HepG2 (cell line): Measurements from ENCODE around the gene SUSD6. TPM values are rescaled to one million over a fixed set of nuclear protein-coding genes. Genes with fewer than 3 reads are reported as not detected.

Experiments
- BCL6 ChIP-seq: IDR thresholded peaks from 2 replicates; pipeline ENCODE4 v1.6.1; 2016; ENCODE audit warnings: missing genetic modification reagents, missing compliant biosample characterization
- BRD4 ChIP-seq: sonication (generic); formaldehyde crosslinking; IDR thresholded peaks from 2 replicates; pipeline ENCODE4 v1.4.0; 2020; ENCODE audit warnings: missing genetic modification reagents
- NR2F6 ChIP-seq, 2 experiments: IDR thresholded peaks; 2 replicates each; pipeline ENCODE4 v1.6.1; 2016; ENCODE audit warnings: antibody characterized with exemption in 1 of 2, mild to moderate bottlenecking in 1 of 2
- SALL1 ChIP-seq: sonication (generic); formaldehyde crosslinking; IDR thresholded peaks from 2 replicates; pipeline ENCODE4 v1.8.0; 2022; ENCODE audit warnings: mild to moderate bottlenecking, missing genetic modification reagents
- ZNF367 ChIP-seq: sonication (generic); formaldehyde crosslinking; IDR thresholded peaks from 2 replicates; pipeline ENCODE4 v1.4.0; 2020; ENCODE audit warnings: missing genetic modification reagents, borderline replicate concordance
- ZNF672 ChIP-seq: sonication (generic); formaldehyde crosslinking; IDR thresholded peaks from 2 replicates; pipeline ENCODE4 v1.8.1; 2022; ENCODE audit warnings: missing genetic modification reagents
- polyA plus RNA-seq, 8 experiments: library from polyadenylated mRNA; depleted of rRNA in 3 of 8; stranded (reverse) in 7 of 8; unstranded in 1 of 8; fragments of >200 nt; fragmentation: Illumina TruSeq in 4 of 8; extraction: Trizol in 4 of 8; gene quantifications; 2 replicates each; pipeline versions ENCODE4 v1.2.1 to v1.2.3, GENCODE V29; 2011 to 2016; ENCODE audit warnings: low read depth in 4 of 8, missing spikeins in 1 of 8, mixed read lengths in 1 of 8; ENCODE audit not compliant: insufficient read depth in 1 of 8
- total RNA-seq, 5 experiments: library from RNA; depleted of rRNA; stranded (reverse); fragments of >200 nt; fragmentation: Illumina TruSeq; extraction: Trizol; gene quantifications; 2 replicates each; pipeline ENCODE4 v1.2.3, GENCODE V29; 2016; ENCODE audit warnings: low read depth in 1 of 5
- TF ChIP-seq, protein P1 (sequence below): sonication (generic); formaldehyde crosslinking; conservative IDR thresholded peaks from 2 replicates; pipeline ENCODE4 v1.4.0; 2020; ENCODE audit warnings: mild to moderate bottlenecking, missing genetic modification reagents, moderate library complexity
- TF ChIP-seq, protein P2 (sequence below): sonication (generic); formaldehyde crosslinking; IDR thresholded peaks from 2 replicates; pipeline ENCODE4 v1.5.0; 2020; ENCODE audit warnings: mild to moderate bottlenecking, missing genetic modification reagents, borderline replicate concordance
- TF ChIP-seq, protein P3 (sequence below): sonication (generic); formaldehyde crosslinking; IDR thresholded peaks from 2 replicates; pipeline ENCODE4 v1.4.0; 2020; ENCODE audit warnings: missing genetic modification reagents
- TF ChIP-seq, protein P4 (sequence below): sonication (generic); formaldehyde crosslinking; IDR thresholded peaks from 2 replicates; pipeline ENCODE4 v1.4.0; 2020; ENCODE audit warnings: missing genetic modification reagents, borderline replicate concordance

Gene SUSD6
- total and polyA plus RNA-seq, 2 of the 13 experiments (the other 11 are each of a cell fraction or from before 2014, with no cell fraction given), result 7.2 to 7.4 TPM

DNA sequence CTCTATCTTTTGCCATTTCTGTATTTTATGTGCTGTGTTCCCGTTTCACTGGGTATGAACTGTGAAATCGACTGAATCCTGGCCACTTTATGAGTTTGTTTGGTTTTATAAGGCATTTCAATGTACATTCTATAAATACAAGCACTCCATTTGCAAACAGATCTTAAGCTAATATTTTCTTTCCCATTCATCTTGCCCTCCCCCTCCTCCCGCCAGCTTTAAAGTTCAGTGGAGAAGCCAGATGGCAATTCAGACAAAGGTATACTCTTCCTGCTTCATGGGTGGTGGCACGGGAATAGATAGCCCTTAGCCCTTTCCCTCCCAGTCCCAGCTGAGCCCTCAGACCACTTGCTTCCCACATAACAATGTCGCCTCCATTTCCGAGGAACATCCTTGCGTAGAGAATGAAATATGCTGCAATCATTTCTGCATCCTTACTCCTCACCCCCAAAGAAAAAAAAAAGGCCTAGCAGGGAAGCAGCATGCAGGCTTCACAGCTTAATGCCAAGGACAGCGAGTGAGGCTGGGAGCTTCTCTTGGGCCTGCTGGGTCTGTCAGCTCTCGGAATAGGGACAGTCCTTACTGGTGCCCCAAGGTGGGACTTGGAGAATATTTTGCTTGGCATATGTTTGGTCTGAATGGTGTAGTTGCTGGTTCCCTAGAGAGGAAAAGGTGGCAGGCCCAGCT lies 102.7 kb downstream of the SUSD6 start (continued):
- TF ChIP-seq, protein P1, sequence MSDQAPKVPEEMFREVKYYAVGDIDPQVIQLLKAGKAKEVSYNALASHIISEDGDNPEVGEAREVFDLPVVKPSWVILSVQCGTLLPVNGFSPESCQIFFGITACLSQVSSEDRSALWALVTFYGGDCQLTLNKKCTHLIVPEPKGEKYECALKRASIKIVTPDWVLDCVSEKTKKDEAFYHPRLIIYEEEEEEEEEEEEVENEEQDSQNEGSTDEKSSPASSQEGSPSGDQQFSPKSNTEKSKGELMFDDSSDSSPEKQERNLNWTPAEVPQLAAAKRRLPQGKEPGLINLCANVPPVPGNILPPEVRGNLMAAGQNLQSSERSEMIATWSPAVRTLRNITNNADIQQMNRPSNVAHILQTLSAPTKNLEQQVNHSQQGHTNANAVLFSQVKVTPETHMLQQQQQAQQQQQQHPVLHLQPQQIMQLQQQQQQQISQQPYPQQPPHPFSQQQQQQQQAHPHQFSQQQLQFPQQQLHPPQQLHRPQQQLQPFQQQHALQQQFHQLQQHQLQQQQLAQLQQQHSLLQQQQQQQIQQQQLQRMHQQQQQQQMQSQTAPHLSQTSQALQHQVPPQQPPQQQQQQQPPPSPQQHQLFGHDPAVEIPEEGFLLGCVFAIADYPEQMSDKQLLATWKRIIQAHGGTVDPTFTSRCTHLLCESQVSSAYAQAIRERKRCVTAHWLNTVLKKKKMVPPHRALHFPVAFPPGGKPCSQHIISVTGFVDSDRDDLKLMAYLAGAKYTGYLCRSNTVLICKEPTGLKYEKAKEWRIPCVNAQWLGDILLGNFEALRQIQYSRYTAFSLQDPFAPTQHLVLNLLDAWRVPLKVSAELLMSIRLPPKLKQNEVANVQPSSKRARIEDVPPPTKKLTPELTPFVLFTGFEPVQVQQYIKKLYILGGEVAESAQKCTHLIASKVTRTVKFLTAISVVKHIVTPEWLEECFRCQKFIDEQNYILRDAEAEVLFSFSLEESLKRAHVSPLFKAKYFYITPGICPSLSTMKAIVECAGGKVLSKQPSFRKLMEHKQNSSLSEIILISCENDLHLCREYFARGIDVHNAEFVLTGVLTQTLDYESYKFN (CRISPR knock-in tag), result peak; percentile 64
- TF ChIP-seq, protein P2, sequence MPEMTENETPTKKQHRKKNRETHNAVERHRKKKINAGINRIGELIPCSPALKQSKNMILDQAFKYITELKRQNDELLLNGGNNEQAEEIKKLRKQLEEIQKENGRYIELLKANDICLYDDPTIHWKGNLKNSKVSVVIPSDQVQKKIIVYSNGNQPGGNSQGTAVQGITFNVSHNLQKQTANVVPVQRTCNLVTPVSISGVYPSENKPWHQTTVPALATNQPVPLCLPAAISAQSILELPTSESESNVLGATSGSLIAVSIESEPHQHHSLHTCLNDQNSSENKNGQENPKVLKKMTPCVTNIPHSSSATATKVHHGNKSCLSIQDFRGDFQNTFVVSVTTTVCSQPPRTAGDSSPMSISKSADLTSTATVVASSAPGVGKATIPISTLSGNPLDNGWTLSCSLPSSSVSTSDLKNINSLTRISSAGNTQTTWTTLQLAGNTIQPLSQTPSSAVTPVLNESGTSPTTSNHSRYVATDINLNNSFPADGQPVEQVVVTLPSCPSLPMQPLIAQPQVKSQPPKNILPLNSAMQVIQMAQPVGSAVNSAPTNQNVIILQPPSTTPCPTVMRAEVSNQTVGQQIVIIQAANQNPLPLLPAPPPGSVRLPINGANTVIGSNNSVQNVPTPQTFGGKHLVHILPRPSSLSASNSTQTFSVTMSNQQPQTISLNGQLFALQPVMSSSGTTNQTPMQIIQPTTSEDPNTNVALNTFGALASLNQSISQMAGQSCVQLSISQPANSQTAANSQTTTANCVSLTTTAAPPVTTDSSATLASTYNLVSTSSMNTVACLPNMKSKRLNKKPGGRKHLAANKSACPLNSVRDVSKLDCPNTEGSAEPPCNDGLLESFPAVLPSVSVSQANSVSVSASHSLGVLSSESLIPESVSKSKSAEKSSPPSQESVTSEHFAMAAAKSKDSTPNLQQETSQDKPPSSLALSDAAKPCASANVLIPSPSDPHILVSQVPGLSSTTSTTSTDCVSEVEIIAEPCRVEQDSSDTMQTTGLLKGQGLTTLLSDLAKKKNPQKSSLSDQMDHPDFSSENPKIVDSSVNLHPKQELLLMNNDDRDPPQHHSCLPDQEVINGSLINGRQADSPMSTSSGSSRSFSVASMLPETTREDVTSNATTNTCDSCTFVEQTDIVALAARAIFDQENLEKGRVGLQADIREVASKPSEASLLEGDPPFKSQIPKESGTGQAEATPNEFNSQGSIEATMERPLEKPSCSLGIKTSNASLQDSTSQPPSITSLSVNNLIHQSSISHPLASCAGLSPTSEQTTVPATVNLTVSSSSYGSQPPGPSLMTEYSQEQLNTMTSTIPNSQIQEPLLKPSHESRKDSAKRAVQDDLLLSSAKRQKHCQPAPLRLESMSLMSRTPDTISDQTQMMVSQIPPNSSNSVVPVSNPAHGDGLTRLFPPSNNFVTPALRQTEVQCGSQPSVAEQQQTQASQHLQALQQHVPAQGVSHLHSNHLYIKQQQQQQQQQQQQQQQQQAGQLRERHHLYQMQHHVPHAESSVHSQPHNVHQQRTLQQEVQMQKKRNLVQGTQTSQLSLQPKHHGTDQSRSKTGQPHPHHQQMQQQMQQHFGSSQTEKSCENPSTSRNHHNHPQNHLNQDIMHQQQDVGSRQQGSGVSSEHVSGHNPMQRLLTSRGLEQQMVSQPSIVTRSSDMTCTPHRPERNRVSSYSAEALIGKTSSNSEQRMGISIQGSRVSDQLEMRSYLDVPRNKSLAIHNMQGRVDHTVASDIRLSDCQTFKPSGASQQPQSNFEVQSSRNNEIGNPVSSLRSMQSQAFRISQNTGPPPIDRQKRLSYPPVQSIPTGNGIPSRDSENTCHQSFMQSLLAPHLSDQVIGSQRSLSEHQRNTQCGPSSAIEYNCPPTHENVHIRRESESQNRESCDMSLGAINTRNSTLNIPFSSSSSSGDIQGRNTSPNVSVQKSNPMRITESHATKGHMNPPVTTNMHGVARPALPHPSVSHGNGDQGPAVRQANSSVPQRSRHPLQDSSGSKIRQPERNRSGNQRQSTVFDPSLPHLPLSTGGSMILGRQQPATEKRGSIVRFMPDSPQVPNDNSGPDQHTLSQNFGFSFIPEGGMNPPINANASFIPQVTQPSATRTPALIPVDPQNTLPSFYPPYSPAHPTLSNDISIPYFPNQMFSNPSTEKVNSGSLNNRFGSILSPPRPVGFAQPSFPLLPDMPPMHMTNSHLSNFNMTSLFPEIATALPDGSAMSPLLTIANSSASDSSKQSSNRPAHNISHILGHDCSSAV, result no peak
- TF ChIP-seq BCL6 (CRISPR knock-in tag) (peak; percentile 45), ZNF367 (CRISPR knock-in tag) (no peak), NR2F6 (IDR thresholded peaks at IDR 0.05) (peak; percentile 51), NR2F6 (CRISPR knock-in tag; IDR thresholded peaks at IDR 0.05) (peak; percentile 30; the same call in 1 of the 2 replicates), ZNF672 (CRISPR knock-in tag) (no peak), BRD4 (CRISPR knock-in tag) (no peak), SALL1 (CRISPR knock-in tag) (peak; percentile 52)
- TF ChIP-seq, protein P3, sequence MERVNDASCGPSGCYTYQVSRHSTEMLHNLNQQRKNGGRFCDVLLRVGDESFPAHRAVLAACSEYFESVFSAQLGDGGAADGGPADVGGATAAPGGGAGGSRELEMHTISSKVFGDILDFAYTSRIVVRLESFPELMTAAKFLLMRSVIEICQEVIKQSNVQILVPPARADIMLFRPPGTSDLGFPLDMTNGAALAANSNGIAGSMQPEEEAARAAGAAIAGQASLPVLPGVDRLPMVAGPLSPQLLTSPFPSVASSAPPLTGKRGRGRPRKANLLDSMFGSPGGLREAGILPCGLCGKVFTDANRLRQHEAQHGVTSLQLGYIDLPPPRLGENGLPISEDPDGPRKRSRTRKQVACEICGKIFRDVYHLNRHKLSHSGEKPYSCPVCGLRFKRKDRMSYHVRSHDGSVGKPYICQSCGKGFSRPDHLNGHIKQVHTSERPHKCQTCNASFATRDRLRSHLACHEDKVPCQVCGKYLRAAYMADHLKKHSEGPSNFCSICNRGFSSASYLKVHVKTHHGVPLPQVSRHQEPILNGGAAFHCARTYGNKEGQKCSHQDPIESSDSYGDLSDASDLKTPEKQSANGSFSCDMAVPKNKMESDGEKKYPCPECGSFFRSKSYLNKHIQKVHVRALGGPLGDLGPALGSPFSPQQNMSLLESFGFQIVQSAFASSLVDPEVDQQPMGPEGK (CRISPR knock-in tag), result peak; percentile 58; the same call in 1 of the 2 replicates
- TF ChIP-seq, protein P4, sequence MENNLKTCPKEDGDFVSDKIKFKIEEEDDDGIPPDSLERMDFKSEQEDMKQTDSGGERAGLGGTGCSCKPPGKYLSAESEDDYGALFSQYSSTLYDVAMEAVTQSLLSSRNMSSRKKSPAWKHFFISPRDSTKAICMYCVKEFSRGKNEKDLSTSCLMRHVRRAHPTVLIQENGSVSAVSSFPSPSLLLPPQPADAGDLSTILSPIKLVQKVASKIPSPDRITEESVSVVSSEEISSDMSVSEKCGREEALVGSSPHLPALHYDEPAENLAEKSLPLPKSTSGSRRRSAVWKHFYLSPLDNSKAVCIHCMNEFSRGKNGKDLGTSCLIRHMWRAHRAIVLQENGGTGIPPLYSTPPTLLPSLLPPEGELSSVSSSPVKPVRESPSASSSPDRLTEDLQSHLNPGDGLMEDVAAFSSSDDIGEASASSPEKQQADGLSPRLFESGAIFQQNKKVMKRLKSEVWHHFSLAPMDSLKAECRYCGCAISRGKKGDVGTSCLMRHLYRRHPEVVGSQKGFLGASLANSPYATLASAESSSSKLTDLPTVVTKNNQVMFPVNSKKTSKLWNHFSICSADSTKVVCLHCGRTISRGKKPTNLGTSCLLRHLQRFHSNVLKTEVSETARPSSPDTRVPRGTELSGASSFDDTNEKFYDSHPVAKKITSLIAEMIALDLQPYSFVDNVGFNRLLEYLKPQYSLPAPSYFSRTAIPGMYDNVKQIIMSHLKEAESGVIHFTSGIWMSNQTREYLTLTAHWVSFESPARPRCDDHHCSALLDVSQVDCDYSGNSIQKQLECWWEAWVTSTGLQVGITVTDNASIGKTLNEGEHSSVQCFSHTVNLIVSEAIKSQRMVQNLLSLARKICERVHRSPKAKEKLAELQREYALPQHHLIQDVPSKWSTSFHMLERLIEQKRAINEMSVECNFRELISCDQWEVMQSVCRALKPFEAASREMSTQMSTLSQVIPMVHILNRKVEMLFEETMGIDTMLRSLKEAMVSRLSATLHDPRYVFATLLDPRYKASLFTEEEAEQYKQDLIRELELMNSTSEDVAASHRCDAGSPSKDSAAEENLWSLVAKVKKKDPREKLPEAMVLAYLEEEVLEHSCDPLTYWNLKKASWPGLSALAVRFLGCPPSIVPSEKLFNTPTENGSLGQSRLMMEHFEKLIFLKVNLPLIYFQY (CRISPR knock-in tag), result no peak
